Activated CD4-positive, alpha-beta T cell treated with anti-CD3 and anti-CD28 coated beads for 1 hour (primary cell): Measurements from ENCODE around the gene RNF112.
"Not testable (repeated sequence)": the region's sequence is repeated elsewhere in the genome, so short reads cannot be mapped to it uniquely, and the experiment has no call there.

ENCODE experiments used
- DNase-seq: peaks from one replicate; pipeline ENCODE4 v3.0.0-alpha.2; 2020

RNF112 gene

DNA sequence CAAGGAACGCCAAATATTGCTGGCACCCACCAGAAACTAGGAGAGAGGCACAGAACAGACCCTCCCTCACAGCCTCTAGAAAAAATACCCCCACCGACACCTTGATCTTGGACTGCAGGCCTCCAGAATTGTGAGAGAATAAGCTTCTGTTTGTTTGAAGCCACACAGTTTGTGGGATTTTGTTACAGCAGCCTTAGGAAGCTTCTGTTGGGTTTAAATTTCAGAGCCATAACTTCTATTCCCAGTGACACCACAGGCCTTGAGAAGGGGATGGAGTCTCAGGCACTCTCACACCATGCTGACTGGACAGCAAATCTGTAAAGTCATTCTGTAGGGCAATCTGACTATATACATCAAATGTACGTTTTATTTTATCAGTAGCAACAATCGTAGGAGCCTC lies 38.6 kb downstream of the RNF112 start:
- no peak for DNase-seq

- DNase-seq = no peak
These were observed 42.3 kb downstream of the RNF112 start for GRCh38 chr17:19453296-19453695.

DNA sequence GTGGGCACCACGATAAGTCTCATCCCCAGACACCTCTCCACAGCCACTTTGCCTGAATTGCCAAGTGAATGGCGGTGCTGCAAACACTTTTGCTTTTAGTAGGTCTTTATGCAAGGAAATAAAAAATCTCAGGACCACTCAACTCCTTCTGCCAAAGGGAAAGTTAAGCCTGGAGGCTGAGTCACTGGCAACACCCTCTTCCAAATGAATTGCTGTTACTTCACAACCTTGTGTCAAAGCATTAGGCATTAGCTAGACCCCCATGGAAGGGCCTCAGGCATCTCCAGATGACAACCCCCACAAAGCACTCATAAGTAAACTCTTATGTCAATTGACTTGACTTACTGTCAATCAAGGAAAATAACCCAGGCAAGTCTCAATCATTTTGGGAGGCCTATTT lies 43.0 kb downstream of the RNF112 start:
- DNase-seq = no peak

- DNase-seq = no peak
These were observed 45.2 kb downstream of the RNF112 start for GRCh38 chr17:19456016-19456927.

GRCh38 chr17:19457046-19457445 lies 46.0 kb downstream of the RNF112 start:
- no peak for DNase-seq

GRCh38 chr17:19457830-19458271 lies 46.8 kb downstream of the RNF112 start:
- DNase-seq = no peak

DNA sequence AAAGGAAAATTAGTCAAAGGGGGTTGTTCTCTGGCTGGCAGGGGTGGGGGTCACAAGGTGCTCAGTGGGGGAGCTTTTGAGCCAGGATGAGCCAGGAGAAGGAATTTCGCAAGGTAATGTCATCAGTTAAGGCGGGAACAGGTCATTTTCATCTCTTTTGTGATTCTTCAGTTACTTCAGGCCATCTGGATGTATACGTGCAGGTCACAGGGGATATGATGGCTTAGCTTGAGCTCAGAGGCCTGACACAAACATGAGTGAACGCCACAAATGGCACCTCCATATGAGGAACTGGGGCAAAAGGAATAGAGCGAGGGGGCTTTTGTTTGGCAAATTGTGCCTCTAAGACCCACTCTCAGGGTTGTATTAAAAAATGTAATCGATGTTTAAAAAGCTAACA lies 47.4 kb downstream of the RNF112 start:
- DNase-seq = not testable (repeated sequence)

- not testable (repeated sequence) for DNase-seq
These were observed 48.1 kb downstream of the RNF112 start for GRCh38 chr17:19459018-19459655.

GRCh38 chr17:19460700-19461099 lies 49.7 kb downstream of the RNF112 start:
- no peak for DNase-seq

DNA sequence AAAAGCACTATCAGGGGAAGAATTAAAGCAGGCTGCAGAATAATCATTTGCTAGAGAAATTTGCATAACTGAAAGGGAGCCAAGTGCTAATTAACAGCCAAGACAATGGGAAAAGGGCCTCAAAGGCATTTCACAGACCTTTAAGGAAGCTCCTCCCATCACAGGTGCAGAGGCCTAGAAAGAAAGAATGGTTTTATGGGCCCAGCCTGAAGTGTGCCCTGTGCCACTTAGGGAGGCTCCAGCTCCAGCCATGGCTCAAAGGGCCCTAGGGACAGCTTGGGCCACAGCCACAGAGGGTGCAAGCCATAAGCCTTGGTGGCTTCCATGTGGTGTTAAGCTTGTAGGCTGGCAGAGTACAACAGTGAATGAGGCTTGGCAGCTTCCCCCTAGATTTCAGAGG lies 50.1 kb downstream of the RNF112 start:
- no peak for DNase-seq

DNA sequence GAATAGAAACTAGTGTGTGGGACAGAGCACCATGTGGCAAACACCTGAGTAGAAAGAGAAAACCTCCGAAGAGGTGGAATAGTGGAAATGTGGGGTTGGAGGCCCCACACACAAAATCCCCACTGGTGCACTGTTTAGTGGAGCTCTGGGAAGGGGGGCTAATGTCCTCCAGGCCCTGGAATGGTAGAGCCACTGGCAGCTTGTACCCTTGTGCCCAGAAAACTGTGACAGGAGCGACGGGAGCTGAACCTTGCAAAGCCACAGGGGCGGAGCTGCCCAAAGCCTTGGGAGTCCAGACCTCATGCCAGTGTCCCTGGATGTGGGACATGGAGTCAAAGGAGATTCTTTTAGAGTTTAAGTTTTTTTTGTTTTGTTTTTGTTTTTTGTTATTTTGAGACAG lies 50.6 kb downstream of the RNF112 start:
- no peak for DNase-seq

GRCh38 chr17:19462456-19463035 lies 51.5 kb downstream of the RNF112 start:
- not testable (repeated sequence) for DNase-seq

GRCh38 chr17:19464031-19465026 lies 53.3 kb downstream of the RNF112 start:
- DNase-seq = no peak
